ENCODE results near the gene SOCS1. TPM values are rescaled to one million over a fixed set of nuclear protein-coding genes. Genes with fewer than 3 reads are reported as not detected.

SOCS1 gene
- total RNA-seq, 3 donors from 2014 or later (not counting 1 experiment from before 2014, with no cell fraction given), result 21.7 to 74.7 (median 27.2) TPM

- peaks cover 12 to 19% of the 10 kb centered on the region in 2 donors for H3K4me1 Mint-ChIP-seq
- Histone ChIP-seq H3K27me3 (ENCODE audit: control insufficient read depth, insufficient read depth, low read length) (no peaks in the 10 kb centered on the region), H3K9me3 (ENCODE audit: control insufficient read depth, insufficient read depth, low read length) (peaks cover 14% of the 10 kb centered on the region), H3K4me1 (ENCODE audit: control insufficient read depth, insufficient read depth, low read length) (peaks cover 16% of the 10 kb centered on the region), H3K4me3 (ENCODE audit: low read length) (no peak overlapping the region), H3K36me3 (ENCODE audit: control insufficient read depth, insufficient read depth, low read length) (no peaks in the 10 kb centered on the region), H3K27ac (ENCODE audit: low read length) (no peak overlapping the region)
- ATAC-seq (no peak), DNase-seq (no peak)
- TF ChIP-seq CTCF (IDR thresholded peaks at IDR 0.05), result no peak
- whole genome bisulfite sequencing (ENCODE audit: insufficient coverage), result 81% methylated on average over 16 of the region's 16 CpGs
- no peaks in the 10 kb centered on the region for H3K9me3 Mint-ChIP-seq
- no peaks in the 10 kb centered on the region for H3K36me3 Mint-ChIP-seq
- no peak overlapping the region for H3K4me3 Mint-ChIP-seq
- H3K27me3 Mint-ChIP-seq (ENCODE audit: low read depth in 2 of 2), result no peaks in the 10 kb centered on the region
- intact Hi-C loops (cut with micrococcal nuclease), result no loop called here
- H3K27ac Mint-ChIP-seq, result no peak overlapping the region
Observed at GRCh38 chr16:11211061-11211976, 44.7 kb downstream of the SOCS1 start.

- Histone ChIP-seq H3K36me3 (ENCODE audit: control insufficient read depth, insufficient read depth, low read length) (no peaks in the 10 kb centered on the region), H3K27ac (ENCODE audit: low read length) (no peak overlapping the region), H3K9me3 (ENCODE audit: control insufficient read depth, insufficient read depth, low read length) (peaks cover 8% of the 10 kb centered on the region), H3K4me1 (ENCODE audit: control insufficient read depth, insufficient read depth, low read length) (peaks cover 25% of the 10 kb centered on the region), H3K27me3 (ENCODE audit: control insufficient read depth, insufficient read depth, low read length) (no peaks in the 10 kb centered on the region), H3K4me3 (ENCODE audit: low read length) (no peak overlapping the region)
- H3K36me3 Mint-ChIP-seq, result no peaks in the 10 kb centered on the region
- H3K4me3 Mint-ChIP-seq, result no peak overlapping the region
- no peak for TF ChIP-seq CTCF (IDR thresholded peaks at IDR 0.05)
- DNase-seq (no peak), ATAC-seq (no peak)
- no peak overlapping the region for H3K27ac Mint-ChIP-seq
- 90% methylated on average over 11 of the region's 11 CpGs for WGBS (ENCODE audit: insufficient coverage)
- peaks cover 12 to 22% of the 10 kb centered on the region in 2 donors for H3K4me1 Mint-ChIP-seq
- H3K27me3 Mint-ChIP-seq (ENCODE audit: low read depth in 2 of 2), result no peaks in the 10 kb centered on the region
- intact Hi-C loops (cut with micrococcal nuclease), result no loop called here
- H3K9me3 Mint-ChIP-seq, result no peaks in the 10 kb centered on the region
Observed at GRCh38 chr16:11210260-11210659, 45.7 kb downstream of the SOCS1 start.

GRCh38 chr16:11208916-11209665 lies 46.9 kb downstream of the SOCS1 start:
- no peak for DNase-seq
- H3K27ac Mint-ChIP-seq, result no peak overlapping the region
- H3K27ac ChIP-seq (ENCODE audit: low read length), result no peak overlapping the region
- peaks cover 12 to 22% of the 10 kb centered on the region in 2 donors for H3K4me1 Mint-ChIP-seq
- H3K9me3 ChIP-seq (ENCODE audit: control insufficient read depth, insufficient read depth, low read length), result peaks cover 8% of the 10 kb centered on the region
- H3K4me3 ChIP-seq (ENCODE audit: low read length), result no peak overlapping the region
- no peaks in the 10 kb centered on the region for H3K36me3 ChIP-seq (ENCODE audit: control insufficient read depth, insufficient read depth, low read length)
- intact Hi-C loops (cut with micrococcal nuclease), result no loop called here
- no peaks in the 10 kb centered on the region for H3K9me3 Mint-ChIP-seq
- H3K27me3 Mint-ChIP-seq (ENCODE audit: low read depth in 2 of 2), result no peaks in the 10 kb centered on the region
- no peaks in the 10 kb centered on the region for H3K36me3 Mint-ChIP-seq
- TF ChIP-seq CTCF (IDR thresholded peaks at IDR 0.05), result no peak
- no peak overlapping the region for H3K4me3 Mint-ChIP-seq
- no peaks in the 10 kb centered on the region for H3K27me3 ChIP-seq (ENCODE audit: control insufficient read depth, insufficient read depth, low read length)
- peaks cover 25% of the 10 kb centered on the region for H3K4me1 ChIP-seq (ENCODE audit: control insufficient read depth, insufficient read depth, low read length)
- ATAC-seq, result no peak
- WGBS (ENCODE audit: insufficient coverage), result 90% methylated on average over 9 of the region's 9 CpGs
